SH-SY5Y (cell line): ENCODE results near the gene UBD.

Experiments
- GATA2 ChIP-seq: IDR thresholded peaks from 2 replicates; pipeline ENCODE4 v1.6.1; 2011; ENCODE audit warnings: mild to moderate bottlenecking, low read depth, low read length
- GATA3 ChIP-seq: IDR thresholded peaks from 2 replicates; pipeline ENCODE4 v1.6.1; 2011; ENCODE audit warnings: low read depth, mild to moderate bottlenecking, low read length, moderate library complexity

GRCh38 chr6:29528988-29529560, 30.5 kb downstream of the UBD start:
- TF ChIP-seq GATA2 (no peak), GATA3 (no peak)
